Ascending aorta (tissue), 2 donors: ENCODE measurements around the gene PPP2R5C. TPM values are rescaled to one million over a fixed set of nuclear protein-coding genes. Genes with fewer than 3 reads are reported as not detected.

Source experiments
- DNase-seq, 2 donors: peaks; one replicate each; pipeline ENCODE4 v3.0.0-alpha.2; 2019; ENCODE audit warnings: low spot score in 2 of 2
- H3K27ac ChIP-seq, 2 donors: fragments of 200-600 bp; sonication (generic); one replicate each; pipeline ENCODE4 v1.5.1; 2016 to 2017; ENCODE audit warnings: mild to moderate bottlenecking in 1 of 2
- H3K27me3 ChIP-seq: fragments of 200-600 bp; sonication (generic); one replicate; pipeline ENCODE4 v1.5.1; 2017
- H3K36me3 ChIP-seq, 2 donors: fragments of 200-600 bp; sonication (generic); one replicate each; pipeline ENCODE4 v1.5.1; 2016
- H3K4me1 ChIP-seq, 2 donors: fragments of 200-600 bp; sonication (generic); one replicate each; pipeline ENCODE4 v1.5.1; 2016 to 2017; ENCODE audit warnings: mild to moderate bottlenecking in 1 of 2
- H3K4me3 ChIP-seq, 2 donors: fragments of 200-600 bp; sonication (generic); one replicate each; pipeline ENCODE4 v1.5.1; 2016 to 2017; ENCODE audit warnings: mild to moderate bottlenecking in 1 of 2
- H3K9me3 ChIP-seq, 2 donors: fragments of 200-600 bp; sonication (generic); one replicate each; pipeline ENCODE4 v1.5.1; 2016
- intact Hi-C: fragments of 100-400 bp; cut with DNase I; formaldehyde crosslinking; loops from one replicate; pipeline ENCODE4 v1.15.1; 2023
- total RNA-seq: library from RNA; depleted of rRNA; stranded (reverse); fragments of >200 nt; gene quantifications from one replicate; pipeline ENCODE4 v1.1.0, GENCODE V29; 2016
- TF ChIP-seq, protein P1 (sequence below), 3 experiments: fragments of 200-600 bp in 2 of 3; fragments of 450-650 bp in 1 of 3; sonication (generic) in 2 of 3; IDR thresholded peaks; one replicate each; pipeline ENCODE4 v1.5.1; 2016 to 2019; ENCODE audit warnings: antibody characterized with exemption in 3 of 3, mild to moderate bottlenecking in 1 of 3, moderate library complexity in 1 of 3

PPP2R5C gene
- total RNA-seq, 1 donor from 2014 or later, result 45.6 TPM

DNA sequence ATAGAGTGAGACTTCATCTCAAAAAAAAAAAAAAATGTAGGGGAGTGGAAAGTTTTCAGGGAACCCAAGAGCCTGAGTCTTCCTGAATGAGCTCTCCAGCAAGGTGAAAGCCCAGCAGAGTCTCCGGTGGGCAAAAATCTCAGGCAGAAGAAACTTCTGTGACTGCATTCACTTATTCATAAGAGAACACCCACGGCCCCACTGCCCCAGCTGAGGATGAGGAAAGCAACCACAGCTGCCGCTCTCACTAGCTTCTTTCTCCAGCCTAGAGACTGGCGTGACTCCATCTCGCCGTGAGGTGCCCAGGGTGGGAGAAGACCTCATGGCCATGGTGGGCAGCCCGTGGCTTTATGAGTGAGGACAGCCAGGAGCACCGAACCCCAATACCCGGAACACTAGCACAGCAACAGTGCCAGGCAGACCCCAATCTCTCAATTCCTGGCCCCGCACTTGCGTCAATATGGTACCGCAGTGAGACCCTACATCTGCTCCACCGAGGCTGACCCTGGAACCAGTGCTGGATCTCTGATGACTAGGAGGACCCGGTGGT lies 173.2 kb downstream of the PPP2R5C start:
- Histone ChIP-seq H3K27ac (no peak overlapping the region), H3K9me3 (no peaks in the 10 kb centered on the region), H3K4me1 (no peaks in the 10 kb centered on the region), H3K4me3 (no peak overlapping the region), H3K27me3 (no peaks in the 10 kb centered on the region), H3K36me3 (no peaks in the 10 kb centered on the region)
- intact Hi-C loops, result no loop called here
- TF ChIP-seq, protein P1, sequence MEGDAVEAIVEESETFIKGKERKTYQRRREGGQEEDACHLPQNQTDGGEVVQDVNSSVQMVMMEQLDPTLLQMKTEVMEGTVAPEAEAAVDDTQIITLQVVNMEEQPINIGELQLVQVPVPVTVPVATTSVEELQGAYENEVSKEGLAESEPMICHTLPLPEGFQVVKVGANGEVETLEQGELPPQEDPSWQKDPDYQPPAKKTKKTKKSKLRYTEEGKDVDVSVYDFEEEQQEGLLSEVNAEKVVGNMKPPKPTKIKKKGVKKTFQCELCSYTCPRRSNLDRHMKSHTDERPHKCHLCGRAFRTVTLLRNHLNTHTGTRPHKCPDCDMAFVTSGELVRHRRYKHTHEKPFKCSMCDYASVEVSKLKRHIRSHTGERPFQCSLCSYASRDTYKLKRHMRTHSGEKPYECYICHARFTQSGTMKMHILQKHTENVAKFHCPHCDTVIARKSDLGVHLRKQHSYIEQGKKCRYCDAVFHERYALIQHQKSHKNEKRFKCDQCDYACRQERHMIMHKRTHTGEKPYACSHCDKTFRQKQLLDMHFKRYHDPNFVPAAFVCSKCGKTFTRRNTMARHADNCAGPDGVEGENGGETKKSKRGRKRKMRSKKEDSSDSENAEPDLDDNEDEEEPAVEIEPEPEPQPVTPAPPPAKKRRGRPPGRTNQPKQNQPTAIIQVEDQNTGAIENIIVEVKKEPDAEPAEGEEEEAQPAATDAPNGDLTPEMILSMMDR (IDR thresholded peaks at IDR 0.05), result no peak
- no peak for DNase-seq

DNA sequence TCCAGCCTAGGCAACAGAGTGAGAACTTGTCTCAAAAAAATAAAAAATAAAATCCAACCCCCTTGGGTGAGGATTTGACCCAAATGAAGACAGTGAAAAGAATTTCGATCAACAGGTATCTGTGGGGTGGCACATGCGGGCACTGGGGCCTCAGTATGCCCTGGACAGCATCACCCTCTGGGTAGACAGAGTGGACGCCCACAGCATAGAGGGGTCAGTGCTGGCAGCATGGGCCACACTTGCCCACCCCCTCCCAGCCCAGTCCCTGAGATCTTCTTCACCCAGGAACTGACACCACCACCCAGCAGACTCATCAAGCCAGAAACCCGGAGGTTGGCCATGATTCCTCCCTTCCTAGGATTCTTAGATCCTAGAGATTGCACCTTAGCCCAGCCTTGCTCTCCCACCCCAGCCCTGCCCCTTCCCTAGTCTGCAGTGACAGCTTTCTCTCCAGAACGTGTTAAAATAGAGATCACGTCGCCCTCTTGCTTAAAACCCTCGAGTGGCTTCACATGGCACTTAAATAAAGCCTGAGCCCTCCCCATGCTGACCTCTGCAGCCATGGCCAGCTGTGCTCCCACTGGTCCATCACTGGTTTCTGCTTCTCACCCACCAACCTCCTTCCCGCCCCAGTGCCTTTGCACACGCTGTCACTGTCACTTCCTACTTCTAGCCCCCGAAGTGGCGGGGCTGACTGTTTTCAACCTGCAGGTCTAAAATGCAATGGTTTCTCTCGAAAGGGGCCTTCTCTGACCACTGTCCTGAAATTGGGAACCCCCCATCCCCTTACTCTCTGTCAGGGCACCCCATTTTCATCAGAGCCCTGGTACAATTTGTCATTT lies 176.6 kb downstream of the PPP2R5C start:
- Histone ChIP-seq H3K4me3 (no peak overlapping the region), H3K9me3 (no peaks in the 10 kb centered on the region), H3K27ac (no peak overlapping the region), H3K4me1 (no peaks in the 10 kb centered on the region), H3K36me3 (no peaks in the 10 kb centered on the region), H3K27me3 (no peaks in the 10 kb centered on the region)
- no peak for DNase-seq
- intact Hi-C loops, result no loop called here
- TF ChIP-seq, protein P1 (IDR thresholded peaks at IDR 0.05), result no peak

DNA sequence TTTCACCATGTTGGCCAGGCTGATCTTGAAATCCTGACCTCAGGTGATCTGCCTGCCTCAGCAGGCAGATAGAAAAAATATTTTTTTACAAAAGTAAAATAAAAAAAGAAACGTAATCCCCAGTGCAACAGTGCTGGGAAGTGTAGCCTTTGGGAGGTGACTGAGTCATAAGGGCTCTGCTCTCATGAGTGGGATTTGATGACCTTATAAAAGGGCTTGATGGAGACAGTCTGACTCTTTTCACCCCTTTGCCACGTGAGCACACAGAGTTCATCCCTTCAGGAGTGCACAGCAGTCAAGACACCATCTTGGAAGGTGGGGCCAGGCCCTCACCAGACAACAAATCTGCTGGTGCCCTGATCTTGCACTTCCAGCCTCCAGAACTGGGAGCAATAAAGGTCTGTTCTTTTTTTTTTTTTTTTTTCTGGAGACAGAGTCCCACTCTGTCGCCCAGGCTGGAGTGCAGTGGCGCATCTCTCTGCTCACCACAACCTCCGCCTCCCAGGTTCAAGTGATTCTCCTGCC lies 178.2 kb downstream of the PPP2R5C start:
- intact Hi-C loops, result no loop called here
- Histone ChIP-seq H3K36me3 (no peaks in the 10 kb centered on the region), H3K9me3 (no peaks in the 10 kb centered on the region), H3K27me3 (no peaks in the 10 kb centered on the region), H3K4me1 (no peaks in the 10 kb centered on the region), H3K27ac (no peak overlapping the region), H3K4me3 (no peak overlapping the region)
- no peak for DNase-seq
- TF ChIP-seq, protein P1 (IDR thresholded peaks at IDR 0.05), result no peak

DNA sequence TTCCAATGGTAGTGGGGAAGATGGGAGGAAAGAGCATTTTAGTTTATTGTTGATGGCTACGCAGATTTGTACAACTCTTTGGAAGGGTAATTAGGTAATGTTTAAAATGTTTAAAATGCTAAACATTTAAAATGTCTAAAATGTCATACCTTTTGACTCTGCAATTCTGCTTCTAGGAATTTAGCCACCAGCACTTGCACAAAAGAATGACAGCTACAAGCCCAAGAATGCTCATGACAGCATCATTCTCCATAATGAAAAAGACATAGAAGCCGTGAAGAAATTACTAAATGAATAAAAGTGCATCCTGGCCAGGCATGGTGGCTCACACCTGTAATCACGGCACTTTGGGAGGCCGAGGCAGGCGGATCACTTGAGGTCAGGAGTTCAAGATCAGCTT lies 182.9 kb downstream of the PPP2R5C start:
- Histone ChIP-seq H3K4me3 (no peak overlapping the region), H3K4me1 (peaks cover 6 to 10% of the 10 kb centered on the region in 2 donors), H3K9me3 (no peaks in the 10 kb centered on the region), H3K36me3 (no peaks in the 10 kb centered on the region), H3K27ac (no peak overlapping the region), H3K27me3 (no peaks in the 10 kb centered on the region)
- intact Hi-C loops, result no loop called here
- TF ChIP-seq, protein P1 (IDR thresholded peaks at IDR 0.05), result no peak
- DNase-seq, result no peak

DNA sequence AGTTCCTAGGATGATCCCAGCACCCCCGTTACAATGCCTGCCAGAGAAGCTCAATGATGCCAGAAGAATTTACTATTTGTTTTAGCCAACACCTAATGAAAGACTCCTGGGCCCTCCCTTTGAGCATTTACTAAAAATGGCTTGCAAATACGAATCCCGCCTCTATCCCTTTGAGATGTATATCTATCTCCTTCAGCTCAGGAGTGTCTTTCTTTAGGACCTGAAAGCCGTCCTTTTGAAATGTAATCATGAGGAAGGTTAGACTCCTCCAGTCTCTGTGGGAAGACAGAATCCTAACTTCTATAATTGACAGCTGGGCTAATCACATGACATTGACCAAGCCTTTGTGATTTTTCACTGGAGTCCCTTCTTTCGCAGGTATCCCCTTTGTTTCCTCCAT lies 183.7 kb downstream of the PPP2R5C start:
- no peak for DNase-seq
- no peak overlapping the region for H3K4me3 ChIP-seq
- no peak overlapping the region for H3K27ac ChIP-seq
- intact Hi-C loops, result loop anchor here (5.0 kb wide), 2 partner anchors 142 to 567 kb away; partner anchors contain the start of gene HSP90AA1
- H3K4me1 ChIP-seq, result peaks cover 7 to 10% of the 10 kb centered on the region in 2 donors
- H3K27me3 ChIP-seq, result no peaks in the 10 kb centered on the region
- H3K36me3 ChIP-seq, result no peaks in the 10 kb centered on the region
- H3K9me3 ChIP-seq, result no peaks in the 10 kb centered on the region
- TF ChIP-seq, protein P1 (IDR thresholded peaks at IDR 0.05), result no peak
